HG03460 (cell line): ENCODE measurements around the gene DNAJC17.

ENCODE experiments used
- ATAC-seq: cut with Tn5 transposase; IDR thresholded peaks from one replicate; pipeline ENCODE4 v1.9.1; 2021; ENCODE audit not compliant: unreplicated experiment

DNAJC17 gene

DNA sequence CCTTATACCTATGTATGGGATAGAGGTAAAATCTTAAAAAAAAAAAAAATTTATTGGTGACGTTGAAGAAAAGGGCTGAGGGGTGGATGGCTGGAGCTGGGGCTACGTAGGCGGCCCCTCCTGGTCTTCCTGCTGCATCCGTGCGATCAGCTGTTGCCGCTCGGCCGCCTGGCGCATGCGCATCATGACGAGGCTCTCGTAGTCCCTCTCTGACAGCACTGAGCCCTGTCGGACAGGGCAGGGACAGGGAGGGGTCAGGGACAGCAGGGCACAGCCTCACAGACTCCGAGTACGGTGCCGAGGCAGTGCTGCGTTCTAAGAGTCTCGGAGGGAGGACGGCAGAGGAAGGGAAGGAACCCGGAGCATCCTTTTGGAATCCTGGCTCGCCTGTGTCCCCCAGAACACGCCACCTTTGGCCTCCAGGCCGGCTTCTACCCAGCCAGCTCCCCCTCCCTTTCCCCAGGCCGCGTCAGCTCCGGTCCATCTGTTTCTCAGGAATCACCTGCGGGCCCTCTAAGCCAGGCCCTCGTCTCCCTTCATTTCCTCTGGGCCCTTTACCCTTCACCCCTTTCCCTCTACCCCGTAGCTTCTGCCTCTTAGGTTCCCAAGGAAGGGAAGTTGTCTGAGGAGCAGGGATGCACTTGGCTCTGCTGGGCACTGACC is 39.3 kb downstream of the DNAJC17 start:
- ATAC-seq, result no peak

- no peak for ATAC-seq
Measured at GRCh38 chr15:40766906-40767837, 40.1 kb downstream of the DNAJC17 start.

DNA sequence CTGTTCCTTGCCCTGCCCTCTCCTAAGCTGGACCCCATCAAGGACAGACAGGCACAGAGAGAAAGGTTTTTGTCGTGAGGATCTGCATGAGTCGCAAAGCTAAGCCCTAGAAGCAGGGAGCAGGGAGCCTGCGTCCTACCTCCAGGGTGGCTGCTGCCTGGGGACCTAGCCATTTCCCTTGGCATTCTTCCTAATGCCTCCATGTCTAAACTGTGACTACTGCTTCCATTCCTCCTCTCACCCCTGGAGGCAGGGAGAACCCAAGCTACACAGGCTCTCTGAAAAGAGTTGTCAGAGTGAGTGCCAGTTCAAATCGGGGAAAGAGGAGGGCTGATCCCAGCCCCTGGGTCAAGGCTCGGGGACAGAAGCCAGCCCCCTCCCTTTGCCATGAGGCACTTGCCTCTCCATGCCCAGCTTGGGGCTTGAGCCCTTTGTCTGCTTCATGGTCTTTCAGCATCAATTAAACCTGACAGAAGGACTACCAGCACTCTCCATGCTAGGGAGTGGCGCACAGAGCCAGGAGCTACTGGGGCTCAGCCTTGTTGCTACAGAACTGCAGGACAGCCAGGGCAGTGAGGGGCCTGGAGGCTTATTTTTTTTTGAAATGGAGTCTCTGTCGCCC is 41.0 kb downstream of the DNAJC17 start:
- ATAC-seq, result no peak

- ATAC-seq, result no peak
Measured at GRCh38 chr15:40764629-40765103, 42.6 kb downstream of the DNAJC17 start.

DNA sequence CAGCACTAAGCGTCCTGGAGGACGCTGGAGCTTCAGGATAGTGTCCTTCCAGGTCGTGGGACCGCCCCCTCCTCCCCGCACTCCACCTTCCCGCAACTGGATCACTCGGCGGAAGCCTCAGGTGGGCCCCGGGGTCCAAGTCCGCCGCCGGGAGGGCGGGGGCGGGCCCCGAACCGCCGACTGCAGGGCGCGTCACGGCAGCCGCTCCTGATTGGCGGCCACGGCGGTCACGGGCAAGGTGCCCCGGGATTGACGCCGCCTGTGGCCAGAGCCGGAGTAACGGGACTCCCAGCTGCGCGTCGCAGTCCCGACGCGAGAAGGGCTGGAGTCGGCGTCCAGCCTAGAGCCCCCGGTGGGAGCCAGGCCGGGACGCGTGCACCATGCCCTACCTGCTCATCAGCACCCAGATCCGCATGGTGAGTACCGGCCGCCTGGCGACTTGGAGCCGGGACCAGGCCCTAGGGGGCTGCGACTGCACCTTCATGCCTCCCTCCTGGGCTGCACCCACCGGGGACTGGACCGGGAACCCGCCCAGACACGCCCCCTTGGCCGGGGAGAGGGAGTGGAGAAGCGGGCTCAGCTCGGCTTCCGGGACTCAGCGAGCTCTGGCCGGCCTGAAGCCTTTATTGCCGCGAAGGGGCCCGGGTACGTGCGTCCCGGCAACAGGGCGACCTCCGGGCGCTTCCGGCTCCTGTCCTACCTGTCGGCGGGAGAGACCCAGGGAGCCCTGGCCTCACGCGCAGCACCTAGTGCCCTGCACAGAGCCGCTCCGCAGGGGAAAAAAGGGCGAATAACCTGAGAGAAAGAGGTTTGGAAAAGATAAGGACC is 43.3 kb downstream of the DNAJC17 start, which contains the start of gene GCHFR:
GCHFR (plus strand) TSS at position 268 of the 828 bp plus-strand sequence; CDS start at position 381, 113 bp downstream.
- ATAC-seq, result no peak

GRCh38 chr15:40762919-40763800 is 44.1 kb downstream of the DNAJC17 start:
- ATAC-seq, result no peak

DNA sequence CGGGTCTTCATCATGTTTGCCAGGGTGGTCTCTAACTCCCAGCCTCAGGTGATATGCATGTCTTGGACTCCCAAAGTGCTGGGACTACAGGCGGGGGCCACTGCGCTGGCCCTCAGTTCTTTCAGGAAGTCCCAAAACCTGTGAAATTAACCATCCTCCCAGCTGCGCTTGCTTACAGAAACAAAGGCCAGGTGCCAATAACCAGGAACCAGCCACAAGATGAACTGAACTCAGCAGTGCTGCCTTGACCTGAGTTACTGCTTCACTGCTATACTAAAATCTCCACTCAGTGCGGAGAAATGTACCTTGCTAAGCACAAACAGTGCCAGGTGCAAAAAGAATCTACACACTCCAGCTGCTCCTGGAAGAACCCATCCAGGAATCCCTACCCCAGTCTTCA is 47.3 kb downstream of the DNAJC17 start:
- no peak for ATAC-seq

DNA sequence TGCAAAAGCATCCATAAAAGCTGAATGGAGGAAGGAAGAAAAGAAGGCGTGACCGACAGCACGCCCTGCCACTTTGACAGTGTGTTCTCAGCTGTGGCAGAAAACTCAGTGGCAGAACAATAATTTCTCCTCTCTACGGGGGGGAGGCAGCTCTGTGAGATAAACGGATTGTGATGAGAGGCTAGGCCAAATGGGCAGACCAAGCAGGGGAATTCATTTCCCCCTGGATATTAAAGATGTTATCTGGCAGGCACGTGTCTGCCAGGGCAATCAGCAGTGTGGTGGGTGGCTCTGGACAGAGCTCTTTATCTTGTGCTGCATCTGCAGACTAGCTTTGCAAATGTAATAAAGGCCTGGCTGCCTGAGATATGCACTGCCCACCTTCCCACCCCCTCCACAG is 50.3 kb downstream of the DNAJC17 start:
- ATAC-seq, result no peak

GRCh38 chr15:40755812-40756208 is 51.5 kb downstream of the DNAJC17 start:
- no peak for ATAC-seq

DNA sequence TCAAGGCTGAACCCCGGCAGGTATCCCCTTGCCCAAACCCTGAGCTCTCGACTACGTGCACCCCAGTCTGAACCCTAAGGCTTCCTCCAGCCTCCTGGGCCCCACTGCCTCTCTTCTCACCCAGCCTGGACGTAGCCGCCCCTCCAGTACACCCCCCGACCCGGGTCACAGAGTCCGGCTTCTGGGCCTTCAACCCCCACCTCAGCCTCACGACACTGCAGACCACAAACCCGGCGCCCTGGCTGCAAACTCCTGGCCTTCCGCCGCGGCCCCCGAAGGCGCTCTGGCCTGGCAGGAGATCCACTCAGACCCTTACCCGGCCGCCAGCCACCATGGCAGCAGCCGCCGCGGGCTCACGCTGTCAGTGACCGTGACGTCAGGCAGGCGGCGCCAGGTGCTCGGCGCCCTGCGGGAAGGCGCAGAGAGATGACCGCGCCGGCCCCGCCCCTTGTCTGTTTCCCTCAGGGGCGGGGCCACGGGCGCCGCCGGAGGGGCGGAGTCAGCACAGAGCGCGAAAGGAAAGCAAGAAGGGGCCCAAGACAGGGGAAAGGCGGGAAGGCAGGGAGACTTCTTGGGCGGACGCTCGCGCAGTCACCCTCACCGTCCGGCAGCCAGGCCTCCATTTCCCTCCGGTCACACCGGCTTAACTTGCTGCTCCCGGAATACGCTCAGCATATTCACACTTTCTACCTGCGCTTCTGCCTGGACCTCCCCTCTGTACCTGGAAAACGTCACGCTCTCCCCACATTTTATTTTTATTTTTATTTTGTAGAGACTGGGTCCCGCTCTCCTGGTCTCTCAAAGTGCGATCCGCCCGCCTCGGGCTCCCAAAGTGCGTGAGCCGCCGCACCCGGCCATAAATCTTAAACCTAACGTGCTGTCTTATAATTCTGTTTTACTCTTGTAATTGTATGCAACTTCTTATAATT is 52.1 kb downstream of the DNAJC17 start, which contains the start of gene RMDN3:
RMDN3 (minus strand) TSS at position 372 of the 929 bp plus-strand sequence. CDS start 471 bp downstream, outside the sequence.
- peak; percentile 82 for ATAC-seq

DNA sequence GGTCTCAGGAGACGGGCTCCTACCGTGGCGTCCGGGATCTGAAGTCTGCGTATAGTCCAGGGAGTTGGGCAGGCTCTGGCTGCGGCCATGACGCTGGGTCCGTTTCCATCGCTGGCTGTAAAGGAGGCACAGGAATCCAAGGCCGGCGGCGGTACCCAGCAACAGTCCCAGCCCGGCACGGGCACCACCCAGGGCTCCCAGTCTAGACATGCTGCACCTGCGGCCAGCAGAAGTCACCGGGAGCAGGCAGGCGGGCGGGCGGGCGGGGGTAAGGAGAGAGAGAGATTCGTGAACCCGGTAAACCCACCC is 52.7 kb downstream of the DNAJC17 start:
- peak; percentile 19 for ATAC-seq

DNA sequence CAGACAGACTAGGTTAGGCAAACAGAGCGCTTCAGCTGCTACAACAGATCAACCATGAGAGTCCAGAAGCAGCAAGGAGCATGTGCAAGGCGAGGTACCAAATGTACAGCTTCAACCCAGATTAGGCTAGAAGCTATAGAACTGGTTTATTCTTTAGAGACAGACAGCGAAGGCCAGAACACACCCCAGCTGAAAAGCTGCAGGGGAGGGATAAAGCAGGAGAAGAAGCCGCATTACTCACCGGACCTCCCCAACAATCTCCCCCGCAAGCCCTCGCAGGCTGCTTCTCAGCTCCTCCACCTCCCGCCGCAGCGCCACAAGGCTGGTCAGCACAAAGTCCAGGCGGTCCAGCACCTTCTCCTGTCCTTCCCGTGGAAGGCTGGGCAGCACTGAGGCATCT is 55.5 kb downstream of the DNAJC17 start:
- no peak for ATAC-seq

- ATAC-seq, result no peak
Measured at GRCh38 chr15:40750885-40751284, 56.4 kb downstream of the DNAJC17 start.

DNA sequence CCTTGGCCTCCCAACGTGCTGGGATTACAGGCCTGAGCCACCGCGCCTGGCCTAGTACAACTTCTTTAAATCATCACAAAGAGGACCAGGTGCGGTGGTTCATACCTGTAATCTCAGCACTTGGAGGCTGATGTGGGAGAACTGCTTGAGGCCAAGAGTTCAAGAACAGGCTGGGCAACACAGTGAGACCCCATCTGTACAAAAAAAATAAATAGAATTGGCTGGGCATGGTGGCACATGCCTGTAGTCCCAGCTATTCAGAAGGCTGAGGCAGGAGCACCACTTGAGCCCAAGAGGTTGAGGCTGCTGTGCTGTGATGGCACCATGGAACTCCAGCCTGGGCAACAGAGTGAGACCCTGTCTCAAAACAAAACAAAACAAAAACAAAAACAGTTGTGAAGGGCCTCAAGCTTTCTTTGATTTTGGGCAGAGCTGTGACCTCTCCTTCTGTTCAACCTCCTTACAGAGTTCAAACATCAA is 58.1 kb downstream of the DNAJC17 start:
- ATAC-seq, result no peak

GRCh38 chr15:40747685-40748631 is 59.3 kb downstream of the DNAJC17 start:
- no peak for ATAC-seq

DNA sequence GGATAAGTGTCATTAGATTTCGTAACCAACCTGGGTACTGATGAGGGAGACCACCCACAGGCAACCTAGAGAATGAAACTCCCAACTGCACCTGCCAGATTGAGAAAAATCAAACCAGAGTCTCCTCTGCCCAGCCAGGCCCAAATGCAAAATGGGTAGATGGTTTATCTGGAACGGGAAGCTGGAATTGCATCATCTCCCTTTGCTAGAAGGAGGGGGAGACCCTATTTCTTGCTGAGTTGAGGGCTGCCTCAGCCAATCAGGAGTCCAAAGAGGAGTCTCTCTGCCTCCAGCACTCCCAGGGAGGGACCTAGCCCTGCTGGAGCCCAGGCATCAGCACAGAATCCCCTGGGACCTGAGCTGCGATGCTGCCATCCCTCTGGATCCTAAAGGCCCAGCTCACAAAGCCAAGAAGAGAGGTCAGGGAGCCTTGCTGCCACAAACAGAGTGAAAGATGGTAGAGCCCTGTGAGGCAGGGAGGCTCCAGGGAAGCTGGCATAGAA is 60.3 kb downstream of the DNAJC17 start:
- no peak for ATAC-seq

DNA sequence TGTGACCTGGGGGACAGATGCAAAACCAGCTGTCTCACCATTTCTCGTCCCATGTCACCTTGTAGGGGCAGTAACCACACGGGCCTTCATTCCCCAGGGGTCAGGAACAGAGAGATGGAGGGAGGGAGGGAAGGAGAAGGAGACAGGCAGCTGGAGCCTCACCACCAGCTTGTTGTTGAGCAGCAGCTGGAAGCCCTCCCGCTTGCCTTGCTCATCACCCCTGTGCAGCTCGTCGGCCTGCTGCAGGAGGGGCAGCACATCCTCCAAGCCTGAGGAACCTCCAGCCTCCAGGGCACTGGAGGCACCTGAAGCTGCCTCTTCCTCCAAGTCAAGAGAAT is 62.5 kb downstream of the DNAJC17 start:
- no peak for ATAC-seq
